Right atrium auricular region (tissue), 2 donors: ENCODE measurements around the gene CA14. TPM values are rescaled to one million over a fixed set of nuclear protein-coding genes. Genes with fewer than 3 reads are reported as not detected.

Experiments used
- DNase-seq: peaks from one replicate; pipeline ENCODE4 v3.0.0-alpha.2; 2019; ENCODE audit warnings: low spot score
- H3K27ac ChIP-seq, 2 donors: fragments of 200-600 bp; sonication (generic); 1 replicate in 1 of 2; 2 replicates in 1 of 2; pipeline ENCODE4 v1.5.1; 2016 to 2019
- H3K27me3 ChIP-seq, 2 donors: fragments of 200-600 bp; sonication (generic); one replicate each; pipeline versions ENCODE4 v1.5.1 to v1.6.0; 2017 to 2019
- H3K36me3 ChIP-seq: fragments of 200-600 bp; sonication (generic); one replicate; pipeline ENCODE4 v1.5.1; 2016
- H3K4me1 ChIP-seq, 2 donors: fragments of 200-600 bp; sonication (generic); one replicate each; pipeline versions ENCODE4 v1.5.1 to v1.6.0; 2017 to 2019
- H3K4me3 ChIP-seq, 2 donors: fragments of 200-600 bp; sonication (generic); 1 replicate in 1 of 2; 2 replicates in 1 of 2; pipeline ENCODE4 v1.5.1; 2017 to 2019; ENCODE audit warnings: mild to moderate bottlenecking in 1 of 2, moderate library complexity in 1 of 2
- H3K9me3 ChIP-seq, 2 donors: fragments of 200-600 bp; sonication (generic); one replicate each; pipeline ENCODE4 v1.5.1; 2019
- total RNA-seq, 2 donors: library from RNA; depleted of rRNA; stranded (reverse); fragments of >200 nt; gene quantifications; one replicate each; pipeline ENCODE4 v1.1.0, GENCODE V29; 2016
- TF ChIP-seq, protein P1 (sequence below), 2 donors: fragments of 200-600 bp; sonication (generic); IDR thresholded peaks; one replicate each; pipeline ENCODE4 v1.5.1; 2019; ENCODE audit warnings: antibody characterized with exemption in 2 of 2

The CA14 gene
- total RNA-seq, 2 donors from 2014 or later, result 4.2 to 5.7 TPM

- no peaks in the 10 kb centered on the region for H3K36me3 ChIP-seq
- no peaks in the 10 kb centered on the region for H3K27me3 ChIP-seq
- peaks cover 0 to 40% of the 10 kb centered on the region in 2 donors for H3K4me1 ChIP-seq
- TF ChIP-seq, protein P1, sequence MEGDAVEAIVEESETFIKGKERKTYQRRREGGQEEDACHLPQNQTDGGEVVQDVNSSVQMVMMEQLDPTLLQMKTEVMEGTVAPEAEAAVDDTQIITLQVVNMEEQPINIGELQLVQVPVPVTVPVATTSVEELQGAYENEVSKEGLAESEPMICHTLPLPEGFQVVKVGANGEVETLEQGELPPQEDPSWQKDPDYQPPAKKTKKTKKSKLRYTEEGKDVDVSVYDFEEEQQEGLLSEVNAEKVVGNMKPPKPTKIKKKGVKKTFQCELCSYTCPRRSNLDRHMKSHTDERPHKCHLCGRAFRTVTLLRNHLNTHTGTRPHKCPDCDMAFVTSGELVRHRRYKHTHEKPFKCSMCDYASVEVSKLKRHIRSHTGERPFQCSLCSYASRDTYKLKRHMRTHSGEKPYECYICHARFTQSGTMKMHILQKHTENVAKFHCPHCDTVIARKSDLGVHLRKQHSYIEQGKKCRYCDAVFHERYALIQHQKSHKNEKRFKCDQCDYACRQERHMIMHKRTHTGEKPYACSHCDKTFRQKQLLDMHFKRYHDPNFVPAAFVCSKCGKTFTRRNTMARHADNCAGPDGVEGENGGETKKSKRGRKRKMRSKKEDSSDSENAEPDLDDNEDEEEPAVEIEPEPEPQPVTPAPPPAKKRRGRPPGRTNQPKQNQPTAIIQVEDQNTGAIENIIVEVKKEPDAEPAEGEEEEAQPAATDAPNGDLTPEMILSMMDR (IDR thresholded peaks at IDR 0.05), result no peak
- peak overlapping the region in 1 of 2 donors; percentile 44 for H3K4me3 ChIP-seq
- no peaks in the 10 kb centered on the region for H3K9me3 ChIP-seq
- DNase-seq, result no peak
- H3K27ac ChIP-seq, result peak overlapping the region; percentile 73 to 78
Observed at GRCh38 chr1:150256554-150257341, 826 bp upstream of the CA14 start.

DNA sequence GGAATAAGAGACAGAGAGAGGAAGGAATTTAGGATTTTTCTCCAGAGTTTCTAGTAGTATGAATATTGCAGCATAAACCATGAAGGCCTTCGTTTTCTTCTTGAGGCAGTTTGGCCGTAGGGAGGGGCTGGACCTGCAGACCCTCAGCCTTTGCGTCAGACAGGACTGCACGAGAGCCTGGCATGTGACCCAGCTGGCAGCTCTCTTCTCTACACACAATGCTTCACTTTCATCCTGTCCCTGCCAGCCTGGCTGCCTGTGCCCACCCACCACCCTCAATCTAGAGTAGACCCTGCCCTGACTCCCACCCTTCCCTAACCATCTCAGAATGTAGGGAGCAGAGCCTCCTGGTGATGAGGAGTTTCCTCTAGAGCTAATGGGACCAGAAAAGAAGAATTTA is 1.6 kb downstream of the CA14 start:
- Histone ChIP-seq H3K36me3 (peaks cover 3% of the 10 kb centered on the region), H3K27me3 (no peaks in the 10 kb centered on the region), H3K9me3 (no peaks in the 10 kb centered on the region), H3K4me1 (peaks cover 0 to 40% of the 10 kb centered on the region in 2 donors), H3K27ac (peak overlapping the region; percentile 70 to 78), H3K4me3 (no peak overlapping the region)
- DNase-seq, result no peak
- TF ChIP-seq, protein P1 (IDR thresholded peaks at IDR 0.05), result no peak

DNA sequence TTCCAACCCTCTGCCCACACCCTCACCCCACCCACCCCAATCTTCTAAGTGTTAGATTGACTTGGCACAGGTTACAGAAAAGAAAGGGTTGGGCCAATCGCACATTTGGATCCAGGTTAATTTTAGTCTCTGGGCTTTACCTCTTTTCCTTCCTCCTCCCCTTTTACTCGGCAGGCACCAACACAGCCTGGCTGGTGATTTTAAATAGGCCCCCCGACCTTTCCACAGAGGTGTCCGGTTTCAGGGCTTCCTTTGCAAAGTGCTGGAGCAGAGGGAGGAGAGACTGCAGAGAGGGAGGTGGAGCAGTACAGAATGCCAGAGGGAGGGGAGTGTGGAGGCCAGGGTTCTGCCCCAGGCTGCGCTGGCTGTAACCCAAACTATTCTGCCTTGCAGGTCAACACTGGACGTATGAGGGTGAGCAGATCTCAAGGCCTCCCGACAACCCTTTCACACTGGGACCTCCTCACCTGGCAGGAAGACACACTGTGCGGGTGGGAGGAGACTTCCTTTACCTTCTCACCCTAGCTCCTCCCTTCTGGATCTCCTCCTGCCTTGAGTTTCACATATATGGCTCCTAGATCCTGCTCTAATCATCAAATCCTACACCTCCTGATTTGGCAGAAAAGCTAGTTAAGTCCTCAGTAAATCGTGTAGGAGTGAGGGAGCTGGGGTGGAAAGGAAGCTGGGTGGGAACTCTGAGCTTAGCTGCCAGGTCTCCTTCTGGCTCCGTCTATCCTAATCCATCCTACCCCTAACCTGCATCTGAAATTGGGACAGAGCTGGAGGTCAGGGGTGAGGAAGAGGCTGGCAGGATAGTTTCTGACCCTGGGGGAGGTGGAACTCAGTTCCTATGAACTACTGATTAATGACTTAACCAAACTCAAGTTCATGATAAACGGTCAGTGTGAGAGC is 2.4 kb downstream of the CA14 start:
- no peak for DNase-seq
- H3K9me3 ChIP-seq, result no peaks in the 10 kb centered on the region
- peaks cover 0 to 40% of the 10 kb centered on the region in 2 donors for H3K4me1 ChIP-seq
- no peaks in the 10 kb centered on the region for H3K27me3 ChIP-seq
- TF ChIP-seq, protein P1 (IDR thresholded peaks at IDR 0.05), result no peak
- peak overlapping the region; percentile 70 to 78 for H3K27ac ChIP-seq
- peaks cover 11% of the 10 kb centered on the region for H3K36me3 ChIP-seq
- H3K4me3 ChIP-seq, result peak overlapping the region in 1 of 2 donors; percentile 8

- H3K9me3 ChIP-seq, result no peaks in the 10 kb centered on the region
- no peak for DNase-seq
- peaks cover 0 to 30% of the 10 kb centered on the region in 2 donors for H3K4me1 ChIP-seq
- TF ChIP-seq, protein P1 (IDR thresholded peaks at IDR 0.05), result no peak
- no peak overlapping the region for H3K27ac ChIP-seq
- no peaks in the 10 kb centered on the region for H3K27me3 ChIP-seq
- H3K4me3 ChIP-seq, result no peak overlapping the region
- peaks cover 24% of the 10 kb centered on the region for H3K36me3 ChIP-seq
Observed at GRCh38 chr1:150261367-150261766, 3.8 kb downstream of the CA14 start.

DNA sequence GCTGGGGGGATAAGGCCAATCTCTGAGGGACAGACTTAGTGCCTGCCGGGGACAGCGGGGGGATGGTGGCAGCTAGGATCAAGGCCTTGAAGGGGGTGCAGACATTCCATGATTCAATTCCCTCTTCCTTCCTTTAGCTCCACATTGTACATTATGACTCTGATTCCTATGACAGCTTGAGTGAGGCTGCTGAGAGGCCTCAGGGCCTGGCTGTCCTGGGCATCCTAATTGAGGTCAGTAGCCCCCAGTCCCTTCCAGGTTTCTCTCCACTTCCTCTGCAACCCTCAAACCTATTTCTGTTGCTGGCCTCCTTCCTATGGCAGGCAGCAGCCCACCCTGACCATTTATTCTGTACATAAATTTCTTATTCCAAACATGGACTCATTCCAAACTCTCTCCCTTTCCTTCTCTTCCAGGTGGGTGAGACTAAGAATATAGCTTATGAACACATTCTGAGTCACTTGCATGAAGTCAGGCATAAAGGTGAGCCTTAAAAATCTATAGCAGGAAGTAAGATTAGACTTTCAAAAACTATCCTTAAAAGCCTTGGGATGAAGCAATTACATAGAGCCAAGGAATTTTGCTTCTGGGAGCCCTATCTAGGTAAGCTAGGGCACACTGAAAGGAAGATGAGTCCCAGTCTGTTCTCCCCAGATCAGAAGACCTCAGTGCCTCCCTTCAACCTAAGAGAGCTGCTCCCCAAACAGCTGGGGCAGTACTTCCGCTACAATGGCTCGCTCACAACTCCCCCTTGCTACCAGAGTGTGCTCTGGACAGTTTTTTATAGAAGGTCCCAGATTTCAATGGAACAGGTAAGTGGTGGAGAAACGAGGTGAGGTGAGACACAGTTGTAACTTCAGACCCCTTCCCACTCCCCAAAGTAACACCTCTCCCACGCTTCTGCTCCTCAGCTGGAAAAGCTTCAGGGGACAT is 5.1 kb downstream of the CA14 start:
- Histone ChIP-seq H3K27me3 (no peaks in the 10 kb centered on the region), H3K4me3 (no peak overlapping the region), H3K36me3 (peaks cover 35% of the 10 kb centered on the region), H3K4me1 (peaks cover 0 to 28% of the 10 kb centered on the region in 2 donors), H3K9me3 (no peaks in the 10 kb centered on the region), H3K27ac (no peak overlapping the region)
- no peak for DNase-seq
- TF ChIP-seq, protein P1 (IDR thresholded peaks at IDR 0.05), result no peak
